Keratinocyte (primary cell): Measurements from ENCODE around the gene PCDH1.

Experiments
- CTCF ChIP-seq, 3 experiments: IDR thresholded peaks in 1 of 3; conservative IDR thresholded peaks in 1 of 3; optimal IDR thresholded peaks in 1 of 3; 2 replicates in 2 of 3; 3 replicates in 1 of 3; pipeline versions ENCODE3 to v1.5.1; 2011; ENCODE audit warnings: low read length in 3 of 3, mild to moderate bottlenecking in 3 of 3, moderate library complexity in 2 of 3, control low read depth in 1 of 3, inconsistent platforms in 1 of 3; ENCODE audit not compliant: insufficient read depth in 2 of 3; ENCODE audit errors: extremely low read depth in 1 of 3
- EZH2 ChIP-seq: IDR thresholded peaks from one replicate; pipeline ENCODE4 v1.6.1; 2012; ENCODE audit warnings: inconsistent platforms, mild to moderate bottlenecking, low read length, moderate library complexity

- no peak for TF ChIP-seq CTCF (optimal IDR thresholded peaks at IDR 0.05 in 1 of 3, IDR thresholded peaks at IDR 0.05 in 1 of 3, conservative IDR thresholded peaks at IDR 0.05 in 1 of 3; ENCODE audit: extremely low read depth in 1 of 3, insufficient read depth in 2 of 3, low read length in 3 of 3)
- no peak for TF ChIP-seq EZH2
Observed at GRCh38 chr5:141804475-141804874, 73.7 kb downstream of the PCDH1 start.
